ENCODE data around the gene ACTR8.

The ACTR8 gene

GRCh38 chr3:53833053-53833645 lies 48.8 kb downstream of the ACTR8 start:
- no peak for DNase-seq

- DNase-seq = no peak
Observed at GRCh38 chr3:53830944-53831343, 51.0 kb downstream of the ACTR8 start.

- DNase-seq = no peak
Observed at GRCh38 chr3:53829605-53830004, 52.3 kb downstream of the ACTR8 start.

- DNase-seq = no peak
Observed at GRCh38 chr3:53828581-53828980, 53.4 kb downstream of the ACTR8 start.

- no peak for DNase-seq
Observed at GRCh38 chr3:53826048-53826447, 55.9 kb downstream of the ACTR8 start.

GRCh38 chr3:53824795-53825194 lies 57.2 kb downstream of the ACTR8 start:
- no peak for DNase-seq

GRCh38 chr3:53823956-53824657 lies 57.8 kb downstream of the ACTR8 start:
- no peak for DNase-seq

GRCh38 chr3:53823026-53823955 lies 58.7 kb downstream of the ACTR8 start:
- no peak for DNase-seq

GRCh38 chr3:53822331-53822741 lies 59.6 kb downstream of the ACTR8 start:
- no peak for DNase-seq

- DNase-seq = no peak
Observed at GRCh38 chr3:53821631-53822121, 60.3 kb downstream of the ACTR8 start.

- DNase-seq = no peak
Observed at GRCh38 chr3:53820756-53821580, 61.0 kb downstream of the ACTR8 start.

GRCh38 chr3:53820084-53820483 lies 61.9 kb downstream of the ACTR8 start:
- no peak for DNase-seq

GRCh38 chr3:53819163-53819868 lies 62.6 kb downstream of the ACTR8 start:
- no peak for DNase-seq

GRCh38 chr3:53818221-53819162 lies 63.5 kb downstream of the ACTR8 start:
- DNase-seq = no peak

- no peak for DNase-seq
Observed at GRCh38 chr3:53817809-53818208, 64.1 kb downstream of the ACTR8 start.

GRCh38 chr3:53817211-53817610 lies 64.7 kb downstream of the ACTR8 start:
- no peak for DNase-seq

Data from NCI-H1436 (cell line).